Keratinocyte (primary cell): ENCODE data around the gene RBM26.

Experiments used
- CTCF ChIP-seq, 3 experiments: IDR thresholded peaks in 1 of 3; conservative IDR thresholded peaks in 1 of 3; optimal IDR thresholded peaks in 1 of 3; 2 replicates in 2 of 3; 3 replicates in 1 of 3; pipeline versions ENCODE3 to v1.5.1; 2011; ENCODE audit warnings: low read length in 3 of 3, mild to moderate bottlenecking in 3 of 3, moderate library complexity in 2 of 3, control low read depth in 1 of 3, inconsistent platforms in 1 of 3; ENCODE audit not compliant: insufficient read depth in 2 of 3; ENCODE audit errors: extremely low read depth in 1 of 3
- EZH2 ChIP-seq: IDR thresholded peaks from one replicate; pipeline ENCODE4 v1.6.1; 2012; ENCODE audit warnings: inconsistent platforms, mild to moderate bottlenecking, low read length, moderate library complexity

- TF ChIP-seq CTCF (optimal IDR thresholded peaks at IDR 0.05 in 1 of 3, IDR thresholded peaks at IDR 0.05 in 1 of 3, conservative IDR thresholded peaks at IDR 0.05 in 1 of 3; ENCODE audit: extremely low read depth in 1 of 3, insufficient read depth in 2 of 3, low read length in 3 of 3): no peak
- TF ChIP-seq EZH2: no peak
Measured at GRCh38 chr13:79311386-79311785, 94.7 kb downstream of the RBM26 start.
